Measurements from ENCODE around the gene PYCR2. TPM values are rescaled to one million over a fixed set of nuclear protein-coding genes. Genes with fewer than 3 reads are reported as not detected.
A peak's percentile ranks its signal among the peaks of the same experiment; 100 is the strongest.

Gene PYCR2
- polyA plus RNA-seq, 3 donors = 21.4 to 72.5 (median 26.6) TPM

DNA sequence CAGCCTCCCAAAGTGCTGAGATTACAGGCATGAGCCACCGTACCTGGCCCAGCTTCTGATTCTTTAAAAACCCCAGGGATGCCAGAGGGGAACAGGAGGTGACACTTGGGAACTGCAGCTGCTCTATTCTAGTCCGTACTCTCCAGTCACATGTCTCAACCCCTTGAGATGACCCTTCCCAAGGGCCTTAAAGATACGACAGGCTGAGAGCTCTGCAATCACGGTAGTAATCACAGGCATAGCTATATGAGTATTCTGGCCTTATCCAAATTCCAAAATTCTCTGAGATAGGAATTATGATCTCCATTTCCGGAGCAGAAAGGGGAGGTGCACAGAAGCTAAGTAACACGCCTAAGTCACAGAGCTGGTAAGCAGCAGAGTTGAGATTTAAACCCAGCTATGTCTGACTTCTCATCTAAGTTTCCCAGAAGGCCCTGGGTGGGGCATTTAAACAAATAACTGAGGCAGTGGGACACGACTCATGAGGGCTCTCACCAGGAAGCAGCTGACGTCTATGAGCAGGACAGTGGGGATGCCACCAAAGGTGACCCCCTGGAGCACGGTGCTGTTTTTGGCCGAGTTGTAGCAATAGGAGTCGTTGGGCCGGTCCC is 47.0 kb downstream of the PYCR2 start:
- H3K9me3 Mint-ChIP-seq = peaks cover 0 to 3% (median 0%) of the 10 kb centered on the region in 7 donors
- H3K4me1 ChIP-seq (ENCODE audit: control insufficient read depth in 1 of 2, insufficient read depth in 2 of 2, low read length in 2 of 2) = peaks cover 24 to 30% of the 10 kb centered on the region in 2 donors
- no peaks in the 10 kb centered on the region for H3K27me3 ChIP-seq (ENCODE audit: control insufficient read depth in 2 of 2, insufficient read depth in 2 of 2, low read length in 2 of 2)
- peaks cover 0 to 4% (median 0%) of the 10 kb centered on the region in 3 donors for H3K27me3 Mint-ChIP-seq (ENCODE audit: low read depth in 3 of 3)
- no peak overlapping the region for H3K9ac ChIP-seq (ENCODE audit: insufficient read depth, low read length, poor library complexity, severe bottlenecking)
- H3K36me3 Mint-ChIP-seq = peaks cover 49 to 73% of the 10 kb centered on the region in 2 donors
- peaks cover 47% of the 10 kb centered on the region for H4K20me1 ChIP-seq (ENCODE audit: insufficient read depth, low read length)
- no peaks in the 10 kb centered on the region for H3K9me3 ChIP-seq (replicated peaks in 1 of 2; ENCODE audit: control insufficient read depth in 1 of 2, insufficient read depth in 1 of 2, low read length in 2 of 2)
- peaks cover 38% of the 10 kb centered on the region for H3K4me1 Mint-ChIP-seq
- intact Hi-C loops (cut with micrococcal nuclease) = no loop called here
- H3K27ac Mint-ChIP-seq = peak overlapping the region in 1 of 7 donors; percentile 75
- TF ChIP-seq, protein P1, sequence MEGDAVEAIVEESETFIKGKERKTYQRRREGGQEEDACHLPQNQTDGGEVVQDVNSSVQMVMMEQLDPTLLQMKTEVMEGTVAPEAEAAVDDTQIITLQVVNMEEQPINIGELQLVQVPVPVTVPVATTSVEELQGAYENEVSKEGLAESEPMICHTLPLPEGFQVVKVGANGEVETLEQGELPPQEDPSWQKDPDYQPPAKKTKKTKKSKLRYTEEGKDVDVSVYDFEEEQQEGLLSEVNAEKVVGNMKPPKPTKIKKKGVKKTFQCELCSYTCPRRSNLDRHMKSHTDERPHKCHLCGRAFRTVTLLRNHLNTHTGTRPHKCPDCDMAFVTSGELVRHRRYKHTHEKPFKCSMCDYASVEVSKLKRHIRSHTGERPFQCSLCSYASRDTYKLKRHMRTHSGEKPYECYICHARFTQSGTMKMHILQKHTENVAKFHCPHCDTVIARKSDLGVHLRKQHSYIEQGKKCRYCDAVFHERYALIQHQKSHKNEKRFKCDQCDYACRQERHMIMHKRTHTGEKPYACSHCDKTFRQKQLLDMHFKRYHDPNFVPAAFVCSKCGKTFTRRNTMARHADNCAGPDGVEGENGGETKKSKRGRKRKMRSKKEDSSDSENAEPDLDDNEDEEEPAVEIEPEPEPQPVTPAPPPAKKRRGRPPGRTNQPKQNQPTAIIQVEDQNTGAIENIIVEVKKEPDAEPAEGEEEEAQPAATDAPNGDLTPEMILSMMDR (IDR thresholded peaks at IDR 0.05) = no peak
- no peak overlapping the region for H3K27ac ChIP-seq (ENCODE audit: low read depth in 1 of 2, low read length in 2 of 2)
- H3K4me3 Mint-ChIP-seq = no peak overlapping the region
- no peak for DNase-seq
- peaks cover 39% of the 10 kb centered on the region for H3K79me2 ChIP-seq (ENCODE audit: insufficient read depth, low read length)
- WGBS (ENCODE audit: insufficient coverage) = 97% methylated on average over 10 of the region's 12 CpGs
- H3K36me3 ChIP-seq (replicated peaks in 1 of 2; ENCODE audit: control insufficient read depth in 1 of 2, insufficient read depth in 2 of 2, low read length in 2 of 2) = peaks cover 40 to 62% of the 10 kb centered on the region in 2 donors
- no peak overlapping the region for H2AFZ ChIP-seq (ENCODE audit: insufficient read depth, low read depth, low read length, poor library complexity, severe bottlenecking)
- H3K4me3 ChIP-seq (replicated peaks in 1 of 3; ENCODE audit: low read depth in 2 of 3, low read length in 3 of 3) = no peak overlapping the region
- no peak overlapping the region for H3K4me2 ChIP-seq (replicated peaks; ENCODE audit: extremely low read depth, low read length, poor library complexity, severe bottlenecking)

DNA sequence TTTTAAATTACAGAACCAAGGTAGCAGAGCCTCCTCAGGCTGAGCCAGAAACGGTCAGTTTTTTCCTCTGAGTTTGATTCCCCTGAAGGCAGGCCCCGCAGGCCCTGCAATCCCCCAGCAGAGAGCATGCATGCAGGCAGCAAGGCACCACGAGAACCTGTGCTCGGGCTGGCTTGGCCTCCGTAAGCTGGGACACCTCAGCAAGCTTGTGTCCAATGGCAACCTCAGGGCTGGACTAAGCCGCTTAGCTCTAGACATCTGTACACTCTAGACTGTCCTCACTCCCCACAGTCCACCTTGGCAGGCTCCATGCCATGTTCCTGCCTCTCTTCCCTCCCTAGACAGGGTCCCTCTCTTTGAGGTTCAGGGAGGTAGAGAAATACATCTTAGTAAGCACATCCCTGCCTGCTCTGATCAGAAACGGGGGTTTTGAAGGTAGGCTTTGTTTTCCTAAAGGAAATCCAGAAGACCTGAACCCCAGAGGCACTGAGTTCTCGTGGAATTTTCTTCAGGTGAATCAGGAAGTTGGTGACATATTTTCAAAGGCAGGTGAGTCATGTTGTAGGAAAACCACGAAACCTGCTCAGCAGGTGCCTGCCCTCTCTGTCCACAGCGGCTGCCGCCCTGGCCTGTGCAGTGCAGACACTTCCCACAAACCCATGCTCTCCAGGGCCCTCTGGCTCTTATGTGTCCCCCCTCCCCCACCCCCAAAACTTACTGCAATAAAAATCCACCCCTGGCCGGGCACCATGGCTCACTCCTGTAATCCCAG is 48.8 kb downstream of the PYCR2 start:
- no peak overlapping the region for H3K4me2 ChIP-seq (replicated peaks; ENCODE audit: extremely low read depth, low read length, poor library complexity, severe bottlenecking)
- H3K79me2 ChIP-seq (ENCODE audit: insufficient read depth, low read length) = peaks cover 22% of the 10 kb centered on the region
- H3K36me3 ChIP-seq (replicated peaks in 1 of 2; ENCODE audit: control insufficient read depth in 1 of 2, insufficient read depth in 2 of 2, low read length in 2 of 2) = peaks cover 56 to 80% of the 10 kb centered on the region in 2 donors
- Mint-ChIP-seq H3K27me3 (ENCODE audit: low read depth in 3 of 3) (peaks cover 0 to 4% (median 0%) of the 10 kb centered on the region in 3 donors), H3K4me3 (no peak overlapping the region), H3K27ac (peak overlapping the region in 1 of 7 donors; percentile 50), H3K9me3 (no peaks in the 10 kb centered on the region), H3K36me3 (peaks cover 65 to 89% of the 10 kb centered on the region in 2 donors), H3K4me1 (peaks cover 25% of the 10 kb centered on the region)
- H3K9me3 ChIP-seq (replicated peaks in 1 of 2; ENCODE audit: control insufficient read depth in 1 of 2, insufficient read depth in 1 of 2, low read length in 2 of 2) = no peaks in the 10 kb centered on the region
- no peak overlapping the region for H3K27ac ChIP-seq (ENCODE audit: low read depth in 1 of 2, low read length in 2 of 2)
- H2AFZ ChIP-seq (ENCODE audit: insufficient read depth, low read depth, low read length, poor library complexity, severe bottlenecking) = no peak overlapping the region
- WGBS (ENCODE audit: insufficient coverage) = 99% methylated on average over 7 of the region's 12 CpGs
- H3K4me3 ChIP-seq (replicated peaks in 1 of 3; ENCODE audit: low read depth in 2 of 3, low read length in 3 of 3) = no peak overlapping the region
- DNase-seq = no peak
- H3K9ac ChIP-seq (ENCODE audit: insufficient read depth, low read length, poor library complexity, severe bottlenecking) = no peak overlapping the region
- TF ChIP-seq, protein P1 (IDR thresholded peaks at IDR 0.05) = no peak
- peaks cover 33% of the 10 kb centered on the region for H4K20me1 ChIP-seq (ENCODE audit: insufficient read depth, low read length)
- H3K27me3 ChIP-seq (ENCODE audit: control insufficient read depth in 2 of 2, insufficient read depth in 2 of 2, low read length in 2 of 2) = no peaks in the 10 kb centered on the region
- intact Hi-C loops (cut with micrococcal nuclease) = no loop called here
- H3K4me1 ChIP-seq (ENCODE audit: control insufficient read depth in 1 of 2, insufficient read depth in 2 of 2, low read length in 2 of 2) = peaks cover 10 to 15% of the 10 kb centered on the region in 2 donors
